HG03558 (cell line): ENCODE results near the gene PCDH9.

Source experiments
- ATAC-seq: cut with Tn5 transposase; IDR thresholded peaks from one replicate; pipeline ENCODE4 v1.9.1; 2021; ENCODE audit warnings: moderate number of reproducible peaks; ENCODE audit not compliant: unreplicated experiment; ENCODE audit errors: extremely low read depth

The PCDH9 gene

GRCh38 chr13:67229481-67230403 lies at the start of gene PCDH9:
Gene PCDH9, minus strand, starts transcription at chr13:67230336. Its CDS starts 1,896 bp downstream, at chr13:67228440.
- no peak for ATAC-seq

- no peak for ATAC-seq
Observed at GRCh38 chr13:67278235-67278634, 48.1 kb upstream of the PCDH9 start.

- no peak for ATAC-seq
Observed at GRCh38 chr13:67277581-67277980, 47.4 kb upstream of the PCDH9 start.

GRCh38 chr13:67275351-67275960 lies 45.3 kb upstream of the PCDH9 start:
- no peak for ATAC-seq

GRCh38 chr13:67273001-67273400 lies 42.9 kb upstream of the PCDH9 start:
- ATAC-seq: no peak

GRCh38 chr13:67267136-67267535 lies 37.0 kb upstream of the PCDH9 start:
- no peak for ATAC-seq

- ATAC-seq: no peak
Observed at GRCh38 chr13:67259208-67259607, 29.1 kb upstream of the PCDH9 start.

GRCh38 chr13:67258482-67258881 lies 28.3 kb upstream of the PCDH9 start:
- ATAC-seq: no peak

GRCh38 chr13:67238861-67239260 lies 8.7 kb upstream of the PCDH9 start:
- ATAC-seq: no peak

GRCh38 chr13:67238277-67238859 lies 8.2 kb upstream of the PCDH9 start:
- ATAC-seq: no peak

GRCh38 chr13:67235265-67235664 lies 5.1 kb upstream of the PCDH9 start:
- no peak for ATAC-seq

GRCh38 chr13:67232384-67232783 lies 2.2 kb upstream of the PCDH9 start:
- ATAC-seq: no peak

GRCh38 chr13:67231289-67232000 lies 1.3 kb upstream of the PCDH9 start:
- no peak for ATAC-seq

GRCh38 chr13:67230404-67231288 lies 510 bp upstream of the PCDH9 start:
- ATAC-seq: peak; percentile 91

GRCh38 chr13:67228916-67229315 lies 1.2 kb downstream of the PCDH9 start:
- ATAC-seq: no peak

- no peak for ATAC-seq
Observed at GRCh38 chr13:67228031-67228430, 2.1 kb downstream of the PCDH9 start.

GRCh38 chr13:67227131-67227983 lies 2.8 kb downstream of the PCDH9 start:
- ATAC-seq: no peak

GRCh38 chr13:67226696-67227095 lies 3.4 kb downstream of the PCDH9 start:
- ATAC-seq: no peak
